Stimulated activated CD8-positive, alpha-beta memory T cell treated with anti-CD3 and anti-CD28 coated beads, Interleukin-4, amount 100 ng/mL, for 1 hour (primary cell): ENCODE data around the gene NADK.

ENCODE experiments used
- DNase-seq, 2 donors: peaks; one replicate each; pipeline ENCODE4 v3.0.0-alpha.2; 2020; ENCODE audit warnings: low read depth in 2 of 2, low spot score in 1 of 2

Gene NADK

DNA sequence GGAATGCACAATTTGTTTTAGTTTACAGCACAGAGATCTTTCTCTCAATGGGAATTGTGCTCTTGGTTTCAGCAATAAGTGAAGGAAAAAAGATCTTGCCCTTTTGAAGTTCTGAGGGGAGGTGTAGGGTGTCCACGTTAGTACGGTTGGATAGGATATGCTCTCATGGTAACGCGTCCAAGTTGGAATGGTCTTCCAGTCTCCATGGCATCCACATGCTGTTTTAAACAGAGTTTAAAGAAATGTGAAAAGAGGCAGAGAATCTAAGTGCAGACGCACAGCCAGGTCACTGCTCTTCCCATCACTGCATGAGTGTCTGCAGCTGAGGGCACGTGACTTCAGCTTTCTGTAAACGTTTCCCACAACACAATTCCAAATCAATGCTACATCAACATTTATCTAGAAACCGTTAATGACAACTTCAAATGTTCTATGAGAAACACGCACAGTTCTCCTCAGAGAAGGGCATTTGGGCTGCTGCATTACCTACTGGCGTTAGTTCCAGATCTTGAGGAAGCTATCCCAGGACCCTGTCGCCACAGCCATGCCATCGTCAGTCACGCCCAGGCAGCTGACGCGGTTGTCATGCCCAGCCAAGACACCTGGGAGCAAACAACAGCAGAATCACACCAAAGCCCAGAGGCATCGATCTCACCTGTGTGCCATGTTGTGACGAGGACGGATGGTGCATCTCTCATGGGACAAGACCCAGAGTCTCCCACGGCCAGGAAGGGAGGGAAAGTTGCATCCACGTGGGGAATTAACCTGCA, 8.8 kb upstream of the NADK start:
- no peak for DNase-seq

GRCh38 chr1:1785666-1786065, 7.4 kb upstream of the NADK start:
- no peak for DNase-seq

GRCh38 chr1:1784933-1785332, 6.7 kb upstream of the NADK start:
- DNase-seq: no peak

DNA sequence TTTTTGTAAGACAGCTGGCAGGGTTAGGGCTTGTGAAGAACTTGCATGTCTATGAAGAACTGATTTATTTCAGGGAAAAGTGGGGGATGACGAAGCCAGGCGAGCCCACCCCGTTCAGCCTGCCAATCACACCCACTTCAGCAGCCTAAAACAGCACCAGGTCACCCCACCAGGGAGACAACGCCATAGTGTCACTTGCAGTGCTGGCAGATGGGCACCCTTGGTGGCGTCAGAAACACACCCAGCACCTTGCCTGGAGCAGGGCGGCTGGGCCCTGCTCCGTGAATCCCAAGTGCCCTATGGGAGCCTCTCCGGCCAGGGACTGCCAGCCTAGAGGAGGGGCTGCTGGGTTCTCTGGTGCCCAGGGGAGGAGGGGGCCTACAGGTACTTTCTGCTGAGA, 5.0 kb upstream of the NADK start:
- no peak for DNase-seq

GRCh38 chr1:1782399-1783221, 4.3 kb upstream of the NADK start:
- DNase-seq: no peak

GRCh38 chr1:1781526-1781903, 3.2 kb upstream of the NADK start:
- no peak for DNase-seq

DNA sequence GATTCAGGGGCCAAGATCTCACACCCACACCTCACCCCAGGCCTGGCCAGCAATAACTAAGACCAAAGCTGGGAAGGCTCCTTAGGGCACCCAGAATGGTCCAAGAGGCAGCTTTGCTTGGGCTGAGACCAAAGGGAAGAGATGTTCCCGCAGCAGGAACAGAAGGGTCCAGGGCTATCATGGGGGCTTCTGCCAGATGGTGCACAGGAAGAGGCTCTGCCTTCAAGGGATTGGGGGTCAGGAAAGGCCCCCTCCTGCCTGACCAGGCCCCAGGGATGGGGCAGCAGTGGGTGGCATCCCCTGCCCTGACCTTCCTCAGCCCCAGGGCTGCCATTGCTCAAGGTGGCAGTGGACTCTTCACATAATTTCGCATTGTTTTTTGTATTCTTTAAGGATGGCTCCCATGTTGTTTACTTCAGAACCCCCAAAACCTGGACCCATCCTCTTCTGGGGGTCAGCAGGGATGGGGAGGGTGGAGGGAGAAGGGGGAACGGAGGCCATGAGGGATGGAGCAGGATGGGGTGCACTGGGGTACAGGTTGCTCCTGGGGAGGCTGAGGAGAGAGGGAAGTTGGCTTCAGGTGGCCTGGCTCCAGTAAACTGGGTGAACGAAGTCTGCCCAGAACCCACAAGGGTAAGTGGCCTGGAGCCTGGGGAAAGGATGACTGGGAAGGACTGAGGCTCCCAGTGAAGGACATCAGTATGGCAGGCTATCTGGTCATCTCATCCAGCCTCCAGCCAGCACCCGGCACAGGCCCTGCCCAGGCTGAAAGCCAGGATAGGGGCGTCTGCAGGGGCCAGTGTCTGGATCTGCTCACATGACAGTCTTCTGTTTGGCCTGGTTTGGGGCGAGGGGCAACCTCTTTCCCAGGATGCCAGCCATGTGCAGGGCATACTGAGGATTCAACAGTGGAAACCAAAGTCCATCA, 2.6 kb upstream of the NADK start:
- no peak for DNase-seq

- DNase-seq: peak; percentile 33 to 38
Observed at GRCh38 chr1:1779691-1780597, 1.7 kb upstream of the NADK start.

GRCh38 chr1:1779320-1779675, 1.0 kb upstream of the NADK start:
- no peak for DNase-seq

DNA sequence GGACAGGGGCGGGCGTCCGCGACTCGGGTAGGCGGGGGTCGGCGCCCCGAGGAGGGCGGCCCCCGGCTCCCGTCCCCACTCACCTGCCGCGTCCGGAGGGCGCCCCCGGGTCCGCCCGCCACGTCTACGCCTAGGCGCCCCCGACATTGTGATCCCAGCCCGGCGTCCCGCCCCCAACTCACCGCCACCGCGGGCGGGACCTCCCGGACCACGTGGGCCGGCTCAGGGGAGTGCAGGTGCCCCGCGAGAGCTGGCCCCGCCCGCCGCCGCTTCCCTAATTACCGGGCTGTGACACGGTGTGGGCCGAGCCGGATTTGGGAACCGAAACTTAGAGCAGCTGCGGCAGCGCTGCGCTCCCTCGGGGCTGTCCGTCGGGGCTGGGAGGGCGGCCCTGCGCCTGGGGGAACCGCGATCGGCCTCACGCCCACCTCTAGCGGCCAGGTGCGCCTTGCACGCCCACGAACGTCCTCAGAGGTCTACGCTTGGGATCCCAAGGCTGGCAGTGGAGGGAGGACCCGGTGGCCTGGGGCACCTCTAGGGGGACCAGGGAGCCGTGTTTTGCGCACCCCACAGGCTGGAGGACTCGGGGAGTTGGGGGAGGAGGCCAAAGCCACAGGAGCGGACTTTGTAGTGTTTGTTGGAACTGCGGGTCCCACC, 521 bp upstream of the NADK start:
- peak; percentile 38 to 55 for DNase-seq

- no peak for DNase-seq
Observed at GRCh38 chr1:1777583-1777899, 729 bp downstream of the NADK start.

GRCh38 chr1:1776672-1777582, 1.3 kb downstream of the NADK start:
- DNase-seq: no peak

DNA sequence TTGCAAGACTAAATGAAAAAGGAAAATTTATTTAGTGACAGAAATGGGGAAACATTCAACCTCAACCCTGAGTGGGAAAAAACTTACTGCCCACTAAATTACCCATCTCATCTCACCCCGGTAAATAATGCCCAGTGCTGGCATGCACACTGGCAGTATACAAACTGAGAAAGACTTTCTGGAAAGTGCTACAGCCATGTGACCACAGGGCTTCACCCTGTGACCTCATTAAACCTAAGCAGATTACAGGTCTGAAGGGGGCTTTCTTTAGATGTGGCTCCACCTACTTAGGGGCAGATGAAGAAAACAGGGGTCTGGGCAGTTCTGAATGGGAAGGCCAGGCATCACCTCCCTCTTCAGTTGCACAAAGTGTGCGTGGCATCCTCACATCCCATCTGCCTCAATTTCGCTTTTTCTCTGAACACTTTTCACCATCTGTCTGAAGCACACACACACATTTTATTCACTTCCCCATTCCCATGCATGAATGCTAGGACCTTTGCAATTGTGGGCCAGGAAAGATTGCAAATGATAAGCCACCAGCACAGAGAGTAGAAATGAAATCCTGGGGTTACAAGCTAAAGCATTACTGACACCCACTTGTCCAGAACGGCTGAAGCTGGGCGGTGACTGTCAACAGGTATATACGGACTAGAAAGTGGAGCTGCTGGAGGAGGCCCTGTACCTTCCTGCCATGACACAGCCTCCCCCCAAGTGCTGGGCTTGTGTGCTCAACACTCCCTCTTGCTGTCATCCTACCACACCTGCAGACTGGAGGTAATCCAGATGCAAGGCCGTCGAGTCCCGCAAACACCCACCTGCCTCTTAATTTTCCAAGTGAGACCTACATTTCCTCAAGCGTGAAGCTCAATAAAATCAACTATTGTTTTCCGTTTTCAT, 2.7 kb downstream of the NADK start:
- DNase-seq: no peak

DNA sequence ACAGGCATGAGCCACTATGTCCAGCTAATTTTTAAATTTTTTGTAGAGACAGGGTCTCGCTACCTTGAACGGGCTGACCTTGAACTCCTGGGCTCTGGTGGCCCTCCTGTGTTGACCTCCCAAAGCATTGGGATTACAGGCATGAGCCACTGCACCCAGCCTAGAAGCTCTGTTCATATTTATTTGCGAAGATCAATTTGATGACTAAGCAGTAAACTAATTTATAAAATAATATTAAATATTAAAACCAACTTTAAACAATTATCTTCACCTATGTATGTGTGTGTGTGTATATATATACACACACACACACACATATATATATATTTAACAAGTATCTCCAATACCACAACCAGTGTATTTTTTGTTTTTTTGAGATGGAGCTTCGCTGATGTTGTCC, 4.4 kb downstream of the NADK start:
- DNase-seq: no peak

DNA sequence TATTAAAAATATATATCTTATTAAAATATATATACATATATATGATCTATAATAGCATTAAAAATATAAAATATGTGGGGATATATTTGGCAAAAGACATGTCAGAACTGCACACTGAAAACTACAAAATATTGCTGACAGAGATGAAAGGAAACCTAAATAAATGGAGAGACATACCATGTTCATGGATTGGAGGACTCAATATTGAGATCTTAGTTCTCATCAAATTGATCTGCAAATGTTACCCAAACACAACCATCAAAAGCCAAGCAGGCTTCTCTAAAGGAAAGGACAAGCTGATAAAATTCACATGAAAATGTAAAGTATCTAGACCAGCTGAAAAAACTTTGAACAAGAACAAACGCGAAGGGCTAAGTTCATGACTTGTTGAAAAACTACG, 7.2 kb downstream of the NADK start:
- DNase-seq: no peak

DNA sequence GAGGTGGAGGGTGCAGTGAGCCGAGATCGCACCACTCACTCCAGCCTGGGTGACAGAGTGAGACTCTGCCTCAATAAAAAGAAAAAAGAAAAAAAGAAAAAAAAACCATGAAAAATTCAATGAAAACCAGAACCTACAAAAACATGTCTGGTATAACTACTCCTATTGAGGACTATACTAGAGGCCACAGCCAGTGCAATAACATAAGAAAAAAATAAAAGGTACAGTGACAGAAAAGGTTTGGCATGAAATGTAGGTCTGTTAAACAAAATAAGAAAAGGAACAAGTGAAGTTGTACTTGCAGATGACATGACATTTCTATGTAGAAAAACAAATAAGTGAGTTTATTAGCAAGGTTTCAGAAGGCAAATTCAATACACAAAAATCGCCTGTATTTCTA, 8.2 kb downstream of the NADK start:
- DNase-seq: no peak

DNA sequence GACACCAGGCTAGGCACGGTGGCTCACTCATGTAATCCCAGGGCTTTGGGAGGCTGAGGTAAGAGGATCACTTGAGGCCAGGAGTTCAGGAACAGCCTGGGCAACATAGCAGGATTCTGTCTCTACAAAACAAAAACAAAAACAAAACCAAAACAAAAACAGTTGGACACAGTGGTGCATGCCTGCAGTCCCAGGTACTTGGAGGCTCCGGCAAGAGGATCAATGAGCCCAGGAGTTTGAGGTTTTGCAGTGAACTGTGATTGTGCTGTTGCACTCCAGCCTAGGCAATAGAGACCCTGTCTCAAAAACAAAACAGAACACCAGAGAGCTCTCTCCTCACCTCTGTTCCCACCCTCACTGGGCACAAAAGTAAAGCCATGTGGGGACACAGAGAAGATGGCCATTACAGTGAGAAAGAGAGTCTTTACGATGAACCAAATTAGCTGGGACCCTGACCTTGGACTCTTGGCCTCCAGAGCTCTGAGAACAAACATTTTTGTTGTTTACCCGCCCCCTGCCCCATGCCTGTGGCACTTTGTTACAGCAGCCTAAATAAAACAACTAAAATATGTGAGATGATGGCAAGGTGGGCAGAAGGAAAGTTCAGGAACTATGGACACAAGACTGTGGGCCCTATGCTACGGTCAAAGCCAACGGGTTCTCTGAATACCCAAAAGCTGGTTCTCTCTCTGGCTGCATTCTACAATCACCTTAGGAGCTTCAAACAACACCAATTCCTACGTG, 9.8 kb downstream of the NADK start:
- no peak for DNase-seq
